NCI-H524 (cell line): Measurements from ENCODE around the gene SYPL1.
"Not testable (repeated sequence)": the region's sequence is repeated elsewhere in the genome, so short reads cannot be mapped to it uniquely, and the experiment has no call there.

Source experiments
- DNase-seq, 2 experiments: peaks; one replicate each; lab custom pipeline; 2025; lab: John Stamatoyannopoulos, UW

The SYPL1 gene

DNA sequence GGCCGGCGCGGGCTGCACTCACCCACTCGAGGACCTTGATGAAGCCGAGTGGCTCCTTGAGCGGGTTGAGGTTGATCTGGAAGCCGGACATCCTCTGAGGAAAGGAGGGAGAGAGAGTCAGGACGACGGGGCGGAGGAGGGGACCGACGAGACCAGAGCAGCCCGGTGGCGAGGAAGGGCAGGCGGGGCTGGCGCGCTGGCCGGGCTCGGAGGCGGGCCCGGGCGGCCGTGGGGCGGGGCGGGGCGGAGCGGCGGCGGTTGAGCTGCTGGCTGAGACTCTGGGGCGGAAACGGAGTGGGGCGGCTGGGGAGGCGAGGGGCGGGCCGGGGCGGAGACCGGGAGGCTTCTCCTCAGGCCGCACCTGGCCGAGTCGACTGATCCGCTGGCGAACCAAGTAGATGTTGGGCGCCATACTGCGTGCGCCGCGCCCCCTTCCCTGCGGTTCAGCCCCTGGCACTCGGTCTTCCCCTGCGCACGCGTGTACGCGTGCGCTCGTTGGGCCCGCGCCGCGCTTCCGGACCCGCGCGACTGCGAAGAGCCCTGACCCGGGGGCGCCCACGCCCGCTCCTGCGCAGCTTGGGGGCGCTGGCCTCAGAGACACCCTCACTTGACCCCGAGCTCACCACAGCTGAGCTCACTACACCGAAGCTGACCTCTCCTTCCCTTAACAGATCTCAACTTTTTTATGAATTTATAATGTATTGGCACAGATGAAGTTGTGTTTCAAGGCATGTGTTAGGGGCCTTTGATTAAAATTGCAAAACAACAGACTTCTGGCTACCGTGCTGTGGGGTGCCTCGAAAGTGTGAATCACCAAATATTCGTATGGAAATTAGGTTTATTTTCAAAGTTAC, at the start of gene SYPL1:
TSS of gene SYPL1 (minus strand) at position 195 of the 854 bp plus-strand sequence. CDS start at position 91, 104 bp downstream.
- DNase-seq = peak; percentile 88

DNA sequence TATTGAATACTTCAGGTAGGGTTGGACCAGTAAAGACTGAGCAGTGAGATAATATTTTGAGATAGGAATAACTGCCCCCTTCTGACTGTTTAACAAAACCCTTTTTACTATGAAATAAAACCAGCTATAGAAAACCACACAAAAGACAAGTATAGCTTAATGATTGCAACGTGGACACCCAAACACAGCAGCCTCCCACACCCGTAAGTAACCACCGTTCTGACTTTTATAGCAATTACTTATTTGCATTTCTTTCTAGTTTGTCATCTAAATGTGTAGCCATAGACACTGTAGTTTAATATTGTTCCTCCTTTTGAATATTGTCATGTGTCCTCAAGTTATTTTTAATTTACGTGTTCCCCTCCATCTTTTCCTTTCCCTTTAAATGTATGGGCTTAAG, 42.9 kb upstream of the SYPL1 start:
- no peak for DNase-seq

- DNase-seq = peak; percentile 51 to 76
These were observed 41.9 kb upstream of the SYPL1 start for GRCh38 chr7:106153891-106154449.

- DNase-seq = no peak
These were observed 40.2 kb upstream of the SYPL1 start for GRCh38 chr7:106152313-106152665.

DNA sequence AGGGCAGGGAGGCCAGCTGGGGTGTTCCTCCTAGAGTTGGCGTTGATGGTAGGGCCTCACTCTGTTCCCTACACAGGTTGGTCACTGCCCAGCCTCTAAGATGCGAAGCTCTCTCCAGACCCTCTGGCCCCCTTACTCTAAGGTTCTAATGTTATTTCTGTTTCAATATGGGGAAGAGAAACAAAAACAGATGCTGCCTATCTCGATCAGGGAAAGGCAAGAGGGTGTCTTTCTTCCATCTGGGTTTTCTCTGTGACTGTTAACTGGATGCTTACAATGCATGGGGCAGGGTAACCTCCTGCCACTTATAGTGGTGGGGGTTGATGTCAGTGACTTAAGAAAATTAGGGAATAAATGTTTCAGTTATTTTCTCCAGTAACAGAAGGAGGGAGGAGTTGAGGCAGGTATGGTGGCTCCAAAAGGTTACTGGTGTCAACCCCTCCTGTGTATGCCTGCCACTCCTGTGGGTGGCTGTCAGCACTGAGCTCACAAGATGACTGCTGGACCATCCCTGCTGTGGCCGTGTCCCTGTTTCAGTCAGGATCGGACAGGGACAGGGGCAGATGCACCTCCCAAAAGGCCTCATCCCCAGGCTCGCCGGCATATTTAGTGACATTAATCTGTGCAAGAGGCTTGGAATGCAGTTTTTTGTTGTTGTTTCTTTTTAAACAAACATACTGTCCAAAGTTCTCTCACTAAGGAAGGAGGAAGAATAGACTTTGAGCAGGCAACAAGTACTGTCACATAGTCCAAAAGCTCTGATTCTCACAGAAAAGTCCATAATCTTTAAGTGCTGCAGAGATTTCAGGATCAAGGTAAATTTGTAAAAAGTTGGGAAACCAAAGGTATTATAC, 39.6 kb upstream of the SYPL1 start:
- no peak for DNase-seq

- DNase-seq = peak; percentile 57 to 81
These were observed 31.7 kb upstream of the SYPL1 start for GRCh38 chr7:106143711-106144337.

- no peak for DNase-seq
These were observed 30.0 kb upstream of the SYPL1 start for GRCh38 chr7:106142136-106142535.

GRCh38 chr7:106140406-106141173, 28.5 kb upstream of the SYPL1 start:
- DNase-seq = peak; percentile 69 to 89

GRCh38 chr7:106139265-106140251, 27.4 kb upstream of the SYPL1 start:
- DNase-seq = peak in 1 of 2 experiments; percentile 15

DNA sequence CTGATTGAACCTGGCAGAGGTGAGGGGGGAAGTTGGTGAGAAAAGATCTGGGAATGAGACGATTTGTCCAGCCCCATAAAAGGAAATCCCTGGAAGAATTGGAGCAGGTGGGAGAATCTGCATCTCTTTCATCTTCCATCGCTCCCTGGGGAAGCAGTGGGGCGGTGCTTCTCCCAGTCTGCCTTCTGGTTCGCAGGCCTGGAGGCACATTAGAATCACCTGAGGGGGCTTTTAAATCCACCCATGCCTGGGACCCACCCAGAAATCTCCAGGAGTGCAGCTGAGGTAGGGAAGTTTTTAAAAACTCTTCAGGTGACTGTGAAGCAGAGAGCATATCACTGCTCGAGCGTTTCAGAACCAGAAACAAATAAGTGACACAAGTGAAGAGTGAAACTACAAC, 26.7 kb upstream of the SYPL1 start:
- DNase-seq = peak in 1 of 2 experiments; percentile 20

DNA sequence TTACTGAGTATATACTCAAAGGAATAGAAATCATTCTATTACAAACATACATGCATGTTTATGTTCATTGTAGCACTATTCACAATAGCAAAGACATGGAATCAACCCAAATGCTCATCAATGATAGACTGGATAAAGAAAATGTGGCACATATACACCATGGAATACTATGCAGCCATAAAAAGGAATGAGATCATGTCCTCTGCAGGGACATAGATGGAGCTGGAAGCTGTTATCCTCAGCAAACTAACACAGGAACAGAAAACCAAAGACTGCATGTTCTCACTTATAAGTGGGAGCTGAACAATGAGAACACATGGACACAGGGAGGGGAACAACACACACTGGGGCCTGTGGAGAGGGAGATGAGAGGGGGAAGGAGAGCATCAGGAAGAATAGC, 26.1 kb upstream of the SYPL1 start:
- not testable (repeated sequence) for DNase-seq

- DNase-seq = no peak
These were observed 22.1 kb upstream of the SYPL1 start for GRCh38 chr7:106134241-106134640.

GRCh38 chr7:106129291-106129690, 17.2 kb upstream of the SYPL1 start:
- DNase-seq = no peak

DNA sequence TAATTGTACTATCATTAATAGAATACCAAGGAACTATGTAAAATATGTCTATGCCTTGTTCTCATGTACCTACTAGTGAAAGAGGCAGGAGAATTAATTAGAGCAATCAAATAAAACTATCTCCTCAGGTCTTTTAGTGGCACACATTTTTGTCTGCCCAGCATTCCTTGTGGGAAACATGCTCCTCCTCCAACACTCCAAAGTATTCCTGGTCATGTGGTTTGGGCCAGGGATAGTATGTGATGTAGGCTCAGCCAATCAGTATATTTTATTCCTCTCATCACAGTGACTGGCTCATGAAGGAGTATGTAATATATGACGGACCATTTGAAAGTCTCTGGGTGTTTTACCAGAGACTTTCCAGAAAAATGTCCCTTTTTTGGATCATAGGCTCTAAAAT, 16.7 kb upstream of the SYPL1 start:
- DNase-seq = no peak

DNA sequence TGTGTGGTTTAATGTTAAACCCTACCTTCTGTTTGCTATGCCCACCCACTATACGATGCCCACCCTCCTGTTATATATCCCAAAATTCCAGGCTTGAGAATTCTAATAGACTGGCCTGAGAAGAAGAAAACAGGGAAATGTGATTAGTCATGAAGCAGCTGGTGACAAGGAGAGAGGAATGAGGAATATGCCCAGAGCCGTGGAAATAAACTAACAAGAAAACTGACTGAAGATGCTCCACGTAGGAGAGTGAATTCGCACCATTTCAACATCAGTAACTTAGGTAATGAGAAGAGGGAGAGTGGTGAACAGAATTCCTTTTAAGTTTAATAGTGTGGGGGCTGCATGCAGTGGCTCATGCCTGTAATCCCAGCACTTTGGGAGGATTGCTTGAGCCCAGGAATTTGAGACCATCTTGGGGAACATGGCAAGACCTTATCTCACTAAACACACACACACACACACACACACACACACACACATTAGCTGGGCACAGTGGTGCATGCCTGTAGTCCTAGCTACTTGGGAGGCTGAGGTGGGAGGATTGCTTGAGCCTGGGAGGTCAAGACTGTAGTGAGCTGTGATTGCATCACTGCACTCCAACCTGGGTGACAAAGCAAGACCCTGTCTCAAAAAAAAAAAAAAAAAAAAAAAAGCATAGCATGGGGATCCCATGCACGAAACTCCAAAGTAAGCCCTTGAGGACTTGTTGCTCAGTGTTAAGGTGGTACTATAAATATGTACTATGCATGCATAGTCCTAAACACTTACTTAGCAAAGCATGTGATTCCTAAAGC, 16.1 kb upstream of the SYPL1 start:
- DNase-seq = no peak

DNA sequence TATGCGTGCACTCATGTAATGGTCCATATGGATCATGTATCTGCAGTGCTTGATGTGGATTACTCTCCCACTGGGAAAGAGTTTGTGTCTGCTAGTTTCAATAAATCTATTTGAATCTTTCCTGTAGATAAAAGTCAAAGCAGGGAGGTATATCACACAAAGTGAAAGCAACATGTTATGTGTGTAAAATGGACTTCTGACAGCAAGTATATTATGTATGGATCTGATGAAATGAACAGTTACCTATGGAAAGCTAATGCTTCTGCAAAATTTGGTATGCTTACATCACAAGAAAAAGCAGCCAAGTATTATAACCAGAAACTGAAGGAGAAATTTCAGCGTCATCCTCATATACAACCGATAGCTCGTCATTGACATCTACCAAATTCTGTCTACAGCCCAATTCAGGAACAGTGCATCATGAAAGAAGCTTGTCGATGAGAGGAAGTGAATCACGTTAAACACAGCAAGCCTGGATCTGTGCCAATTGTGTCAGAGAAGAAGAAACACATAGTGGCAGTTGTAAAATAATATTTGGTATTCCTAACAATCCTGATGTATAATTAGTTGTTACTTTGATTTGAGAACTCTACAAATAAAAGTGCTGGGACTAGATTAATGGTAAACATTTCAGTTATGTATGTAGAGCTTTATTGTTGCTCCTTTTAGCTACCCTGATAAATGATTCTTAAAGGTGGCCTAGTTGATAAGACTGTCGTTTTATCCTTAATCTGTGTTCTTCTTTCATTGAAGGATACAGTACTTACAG, 14.2 kb upstream of the SYPL1 start:
- DNase-seq = no peak

- DNase-seq = no peak
These were observed 13.3 kb upstream of the SYPL1 start for GRCh38 chr7:106125417-106125816.

- no peak for DNase-seq
These were observed 12.1 kb upstream of the SYPL1 start for GRCh38 chr7:106124186-106124585.

- DNase-seq = no peak
These were observed 10.6 kb upstream of the SYPL1 start for GRCh38 chr7:106122713-106123112.
